Cortex of kidney (tissue), 1 donor: ENCODE data around the gene MRPL45.
"Not testable (repeated sequence)": the region's sequence is repeated elsewhere in the genome, so short reads cannot be mapped to it uniquely, and the experiment has no call there.

Experiments
- DNase-seq: peaks from one replicate; lab custom pipeline; 2025; lab: John Stamatoyannopoulos, UW

Gene MRPL45

DNA sequence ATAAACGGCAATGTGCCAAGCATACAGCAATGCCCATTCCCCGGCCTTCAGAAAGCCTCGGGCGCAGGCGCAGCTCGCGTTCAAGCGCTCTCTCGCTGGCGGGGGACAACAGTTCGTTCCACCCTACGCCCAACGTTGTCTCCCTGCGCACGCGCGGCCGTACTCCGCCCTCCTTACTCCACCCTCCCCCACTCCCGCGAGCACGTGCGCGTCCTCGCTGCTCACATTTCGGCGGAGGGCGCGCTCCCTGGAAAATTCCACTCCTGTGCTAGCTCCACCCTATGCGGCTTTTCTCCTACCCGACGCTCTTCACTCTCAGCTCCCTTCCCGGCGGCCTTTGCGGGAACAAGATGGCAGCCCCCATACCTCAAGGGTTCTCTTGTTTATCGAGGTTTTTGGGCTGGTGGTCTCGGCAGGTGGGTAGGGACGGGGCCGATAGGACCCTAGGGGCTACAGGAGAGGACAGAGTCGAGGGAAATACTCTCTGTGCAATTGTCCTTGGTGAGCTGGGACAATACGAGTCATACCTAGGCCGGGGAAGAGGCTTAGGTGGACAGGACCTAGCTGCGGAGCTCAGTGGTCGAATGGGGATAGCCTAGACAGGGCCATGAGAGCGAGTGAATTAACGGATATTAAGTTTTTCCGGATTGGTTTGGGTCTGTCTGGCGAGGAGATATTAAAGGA, at the start of gene MRPL45:
MRPL45 (plus strand) TSS at position 335 of the 684 bp plus-strand sequence; CDS start at position 351, 16 bp downstream.
- peak; percentile 53 for DNase-seq

DNA sequence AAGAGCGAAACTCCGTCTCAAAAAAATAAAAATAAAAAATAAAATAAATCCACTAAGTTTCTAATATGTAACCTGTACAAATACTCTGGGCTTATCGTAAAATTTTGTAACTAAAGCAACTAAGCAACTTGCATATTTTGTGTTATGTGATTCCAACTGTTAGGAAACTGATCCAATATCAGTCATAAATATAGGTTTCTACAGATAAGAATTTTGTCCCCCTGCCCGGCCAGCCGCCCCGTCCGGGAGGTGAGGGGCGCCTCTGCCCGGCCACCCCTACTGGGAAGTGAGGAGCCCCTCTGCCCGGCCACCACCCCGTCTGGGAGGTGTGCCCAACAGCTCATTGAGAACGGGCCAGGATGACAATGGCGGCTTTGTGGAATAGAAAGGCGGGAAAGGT, 43.8 kb upstream of the MRPL45 start:
- not testable (repeated sequence) for DNase-seq

DNA sequence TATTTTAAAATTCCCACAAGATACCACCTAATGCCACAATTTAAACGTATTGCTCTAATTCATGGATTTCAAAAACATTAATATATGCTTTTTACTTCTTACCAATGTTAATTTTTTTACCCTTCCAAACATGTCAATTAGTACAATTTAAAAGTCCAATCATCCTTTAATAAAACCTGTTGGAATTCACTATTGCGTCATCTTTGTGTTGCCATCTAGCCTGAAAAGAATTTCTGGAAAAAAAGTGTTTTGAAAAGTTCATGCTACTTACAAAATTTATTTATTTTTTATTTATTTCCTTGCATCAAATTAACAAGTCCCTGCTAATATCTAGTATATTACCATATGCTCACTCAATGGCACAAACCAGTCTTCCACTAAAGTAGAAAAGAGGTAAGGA, 42.6 kb upstream of the MRPL45 start:
- not testable (repeated sequence) for DNase-seq

DNA sequence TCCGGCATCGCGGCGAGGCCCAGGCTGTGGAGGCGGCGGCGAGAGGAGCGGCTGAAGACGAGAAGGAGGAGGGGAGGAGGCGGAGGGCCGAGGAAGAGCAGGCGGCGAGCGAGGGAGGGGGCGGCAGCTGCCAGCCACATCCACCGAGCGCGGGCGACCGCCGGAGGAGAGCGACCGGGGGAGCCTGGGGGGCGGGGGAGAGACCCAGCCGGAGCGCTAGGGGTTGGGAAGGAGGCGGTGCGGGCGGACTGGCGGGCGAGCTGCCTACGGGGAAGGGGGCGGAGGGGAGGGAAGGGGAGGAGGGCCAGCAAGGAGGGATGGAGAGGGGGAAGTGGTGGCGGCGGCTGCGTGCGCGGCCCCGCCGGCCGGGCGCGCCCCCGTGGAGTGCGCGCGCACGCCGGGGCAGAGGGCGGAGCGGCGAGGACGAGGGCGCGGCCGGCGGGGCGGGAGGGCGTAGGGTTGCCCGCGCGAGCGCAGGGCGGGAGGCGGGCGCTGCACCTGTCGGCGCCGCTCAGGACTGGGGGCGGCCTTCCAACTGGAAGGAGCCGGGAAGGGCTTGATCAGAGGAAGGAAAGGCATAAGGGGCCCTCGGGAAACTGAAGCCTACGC, 39.9 kb upstream of the MRPL45 start:
- not testable (repeated sequence) for DNase-seq

DNA sequence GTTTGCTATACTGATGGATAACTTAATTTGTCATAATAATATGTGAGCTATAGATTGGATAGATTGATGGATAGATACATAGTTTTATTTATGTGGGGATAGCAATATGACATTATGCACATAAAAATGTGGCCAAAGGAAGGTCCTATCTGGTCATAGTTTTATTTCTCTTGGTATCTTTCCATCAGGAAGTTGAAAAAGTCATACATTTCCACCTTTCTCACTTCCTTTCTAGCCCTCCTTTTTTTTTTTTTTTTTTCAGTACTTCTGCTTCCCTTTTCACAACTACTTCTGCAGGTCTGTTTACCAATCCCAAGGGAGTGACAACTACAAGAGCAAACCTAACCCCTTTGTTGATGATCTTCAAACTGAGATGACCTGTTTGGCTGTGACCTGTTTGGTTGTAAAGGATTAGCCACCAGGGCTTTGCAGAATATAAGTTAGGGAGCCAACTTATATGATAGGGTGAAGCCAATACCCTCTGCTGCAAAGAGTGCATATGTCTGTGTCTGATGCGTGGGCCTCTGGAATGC, 30.9 kb upstream of the MRPL45 start:
- not testable (repeated sequence) for DNase-seq

DNA sequence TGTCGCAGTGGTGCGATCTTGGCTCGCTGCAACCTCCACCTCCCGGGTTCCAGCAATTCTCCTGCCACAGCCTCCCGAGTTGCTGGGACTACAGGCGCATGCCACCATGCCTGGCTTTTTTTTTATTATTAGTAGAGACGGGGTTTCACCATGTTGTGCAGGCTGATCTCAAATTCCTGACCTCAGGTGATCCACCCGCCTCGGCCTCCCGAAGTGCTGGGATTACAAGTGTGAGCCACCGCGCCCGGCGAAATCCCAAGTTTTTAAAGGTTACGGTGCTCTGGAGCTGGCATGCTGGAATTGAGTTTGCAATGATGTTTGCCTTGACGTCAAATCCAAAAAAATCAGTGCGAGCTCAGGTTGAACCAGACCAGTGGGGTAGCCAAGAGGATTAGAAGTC, 30.4 kb upstream of the MRPL45 start:
- DNase-seq, result not testable (repeated sequence)

DNA sequence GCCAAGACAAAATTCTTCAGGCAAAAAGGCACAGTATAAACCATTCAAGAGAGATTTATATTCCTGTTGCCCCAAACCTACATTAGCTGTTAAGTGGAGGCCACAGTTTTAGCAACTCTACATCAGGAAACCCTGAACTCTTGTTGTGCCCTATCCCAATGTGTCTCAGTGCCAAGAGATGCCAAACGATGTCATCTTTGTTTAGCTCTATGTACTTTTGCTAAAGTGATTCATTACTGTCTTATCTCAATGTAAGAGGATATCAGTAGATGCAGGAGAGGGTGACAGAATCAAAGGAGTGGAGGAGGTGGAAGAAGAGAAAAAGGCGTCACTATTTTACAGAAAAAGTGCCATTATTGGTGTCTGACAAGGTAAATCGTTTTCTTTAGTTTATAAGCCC, 28.8 kb upstream of the MRPL45 start:
- not testable (repeated sequence) for DNase-seq

DNA sequence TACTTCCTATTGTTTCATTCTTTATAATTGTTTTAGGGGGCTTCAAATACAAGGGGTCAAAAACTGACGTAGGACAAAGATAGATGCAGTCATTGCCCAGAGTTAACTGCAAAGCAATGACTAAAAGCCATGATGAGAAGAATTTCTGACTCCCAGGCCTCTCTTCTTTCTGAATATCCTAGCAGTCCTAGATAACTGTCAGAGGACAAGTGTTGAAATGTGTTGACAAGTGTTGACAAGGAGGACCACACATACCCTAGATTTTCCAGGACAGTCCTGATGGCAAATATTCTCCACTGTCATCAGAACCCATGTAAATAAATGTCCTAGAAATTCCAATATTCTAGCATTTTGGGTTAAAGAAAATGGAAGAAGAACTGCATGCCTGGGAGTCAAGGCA, 27.9 kb upstream of the MRPL45 start:
- not testable (repeated sequence) for DNase-seq

DNA sequence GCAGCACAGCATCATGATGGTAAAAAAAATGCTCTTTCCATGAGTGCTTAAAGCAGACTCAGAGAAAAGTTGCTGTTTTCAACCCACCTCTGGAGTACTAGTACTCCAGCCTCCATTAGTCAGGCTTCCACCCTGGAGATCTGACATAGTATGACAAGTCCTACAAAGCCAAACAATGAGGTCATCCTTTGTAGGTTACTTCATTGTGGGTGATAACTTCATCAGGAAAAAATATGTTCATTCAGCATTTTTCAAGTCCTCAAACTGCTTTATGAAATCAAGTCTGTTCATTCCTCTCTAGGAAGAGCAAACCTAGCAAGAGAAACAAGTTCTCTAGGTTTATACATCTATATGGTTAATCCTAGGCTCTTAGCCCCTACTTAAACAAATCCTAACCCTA, 27.4 kb upstream of the MRPL45 start:
- DNase-seq, result not testable (repeated sequence)

DNA sequence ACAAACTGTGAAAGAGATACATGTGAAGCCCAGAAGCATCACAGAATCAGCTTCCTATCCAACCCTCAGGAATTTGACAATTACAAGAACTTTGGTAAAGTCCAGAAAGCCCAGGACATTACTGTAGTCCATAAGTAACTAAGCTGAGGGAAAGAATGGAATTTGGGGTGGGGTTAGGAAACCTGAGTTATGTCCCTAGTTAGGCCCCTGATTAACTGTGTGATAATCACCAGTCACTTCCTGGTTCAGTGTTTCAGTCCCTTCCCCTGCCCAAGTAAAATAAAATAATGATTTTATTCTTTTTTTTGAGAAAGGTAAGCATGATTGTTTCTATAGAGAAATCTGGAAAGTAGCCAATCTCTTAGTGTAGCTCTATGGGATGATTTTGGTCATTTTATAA, 11.0 kb upstream of the MRPL45 start:
- DNase-seq, result not testable (repeated sequence)

DNA sequence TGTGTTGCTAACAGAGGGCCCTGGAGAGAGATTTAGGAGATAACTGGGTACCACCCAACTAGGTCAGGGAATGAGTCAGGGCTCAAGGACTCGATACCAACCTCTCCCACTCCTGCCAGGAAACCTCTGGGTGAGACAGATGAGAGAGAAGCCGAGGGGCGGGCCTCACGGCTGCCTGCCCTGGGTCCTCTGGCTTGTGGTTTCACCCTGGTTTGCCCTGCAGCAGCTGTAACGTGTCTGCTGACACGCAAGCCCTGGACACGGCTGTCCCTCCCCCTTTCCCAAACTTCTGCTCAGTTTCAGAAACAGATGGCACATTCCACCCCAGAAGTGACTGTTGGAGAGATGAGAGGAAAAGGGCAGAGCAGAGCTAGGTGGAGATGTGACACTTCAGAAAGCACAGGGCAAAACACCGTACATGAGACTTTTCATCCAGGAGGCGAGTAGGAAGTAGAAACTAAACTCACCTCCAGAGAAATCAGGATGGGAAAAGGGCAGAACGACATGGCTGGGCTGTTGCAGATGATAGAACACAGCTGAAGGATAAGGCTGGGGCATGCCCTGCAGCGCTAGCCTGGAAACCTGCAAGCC, 10.4 kb upstream of the MRPL45 start:
- DNase-seq, result not testable (repeated sequence)

DNA sequence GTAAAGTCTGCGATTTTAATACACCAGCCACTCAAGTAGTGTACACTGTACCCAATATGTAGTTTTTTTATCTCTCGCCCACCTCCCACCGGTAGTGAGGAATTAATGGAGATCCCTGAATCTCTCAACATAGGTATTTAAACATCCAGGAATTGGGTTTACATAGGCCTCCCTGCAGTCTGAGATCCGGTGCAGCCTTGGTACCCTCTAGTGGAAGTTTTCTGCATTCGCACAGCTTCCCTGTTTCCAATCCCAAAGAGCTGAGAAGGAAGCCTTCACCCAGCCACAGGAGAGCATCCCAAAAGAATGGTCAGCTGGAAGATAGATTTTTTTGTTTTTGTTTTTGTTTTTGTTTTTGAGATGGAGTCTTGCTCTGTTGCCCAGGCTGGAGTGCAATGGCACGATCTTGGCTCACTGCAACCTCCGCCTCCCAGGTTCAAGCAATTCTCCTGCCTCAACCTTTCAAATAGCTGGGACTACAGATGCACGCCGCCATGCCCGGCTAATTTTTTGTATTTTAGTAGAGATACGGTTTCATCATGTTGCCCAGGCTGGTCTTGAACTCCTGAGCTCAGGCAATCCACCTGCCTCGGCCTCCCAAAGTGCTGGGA, 8.6 kb upstream of the MRPL45 start:
- DNase-seq, result not testable (repeated sequence)

DNA sequence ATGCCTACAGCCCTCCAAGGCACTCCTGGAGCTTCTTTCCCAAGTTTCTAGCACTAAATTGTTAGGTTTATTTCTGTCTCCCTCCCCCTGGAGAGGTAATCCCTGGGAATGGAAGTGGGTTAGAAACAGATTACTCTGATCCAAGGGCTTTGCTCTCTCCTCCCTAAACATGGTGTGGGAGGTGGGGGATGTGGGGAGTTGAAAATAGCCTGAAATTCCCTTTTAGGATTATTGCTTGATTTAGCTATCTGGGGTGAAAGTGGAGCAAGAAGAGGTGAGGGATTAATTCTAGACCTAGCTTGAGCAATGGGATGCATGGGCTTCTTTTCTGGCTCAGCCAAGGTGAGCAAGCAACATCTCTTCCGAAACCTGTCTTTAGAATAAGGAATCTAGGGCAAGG, 7.2 kb upstream of the MRPL45 start:
- DNase-seq, result not testable (repeated sequence)

DNA sequence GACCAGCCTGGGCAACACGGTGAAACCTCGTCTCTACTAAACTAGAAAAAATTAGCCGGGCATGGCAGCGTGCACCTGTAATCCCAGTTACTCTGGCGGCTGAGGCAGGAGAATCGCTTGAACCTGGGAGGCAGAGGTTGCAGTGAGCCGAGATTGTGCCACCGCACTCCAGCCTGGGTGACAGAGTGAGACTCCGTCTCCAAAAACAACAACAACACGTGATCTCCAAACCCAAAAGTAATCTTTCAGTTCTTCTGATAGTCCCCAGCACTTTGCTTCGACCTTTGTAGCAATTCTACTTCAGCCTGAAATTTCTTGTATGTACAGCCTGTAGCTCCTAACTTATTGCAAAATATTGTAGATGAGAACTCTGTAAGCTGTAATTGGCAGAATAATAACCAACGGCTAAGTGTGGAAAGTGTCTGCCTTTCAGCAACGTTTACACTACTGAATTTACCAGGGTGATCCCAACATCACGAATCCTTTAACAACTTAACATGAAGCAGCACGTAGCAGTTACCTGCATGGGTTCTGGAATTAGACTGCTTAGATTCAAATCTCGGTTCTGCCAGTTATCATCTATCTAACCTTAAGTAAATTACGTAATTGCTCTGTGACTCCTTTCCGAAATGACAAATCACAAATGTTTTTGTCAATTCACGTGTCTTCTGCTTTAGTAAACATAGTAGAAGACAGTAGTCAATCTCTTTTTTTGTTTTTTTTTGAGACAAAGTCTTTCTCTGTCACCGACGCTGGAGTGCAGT, 1.2 kb upstream of the MRPL45 start:
- DNase-seq, result not testable (repeated sequence)

DNA sequence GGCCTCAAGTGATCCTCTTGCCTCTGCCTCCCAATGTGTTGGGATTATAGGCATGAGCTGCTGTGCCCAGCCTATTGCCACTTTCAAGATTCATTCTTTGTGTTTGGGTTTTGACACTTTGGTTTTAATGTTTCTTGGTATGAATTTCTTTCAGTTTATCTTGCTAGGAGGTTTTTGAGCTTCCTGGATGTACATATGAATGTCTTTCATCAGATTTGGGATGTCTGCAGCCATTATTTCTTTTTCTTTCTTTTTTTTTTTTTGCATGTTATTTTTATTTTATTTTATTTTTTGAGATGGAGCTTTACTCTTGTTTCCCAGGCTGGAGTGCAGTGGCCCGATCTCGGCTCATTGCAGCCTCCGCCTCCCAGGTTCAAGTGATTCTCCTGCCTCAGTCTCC, 18.5 kb downstream of the MRPL45 start:
- DNase-seq, result no peak

DNA sequence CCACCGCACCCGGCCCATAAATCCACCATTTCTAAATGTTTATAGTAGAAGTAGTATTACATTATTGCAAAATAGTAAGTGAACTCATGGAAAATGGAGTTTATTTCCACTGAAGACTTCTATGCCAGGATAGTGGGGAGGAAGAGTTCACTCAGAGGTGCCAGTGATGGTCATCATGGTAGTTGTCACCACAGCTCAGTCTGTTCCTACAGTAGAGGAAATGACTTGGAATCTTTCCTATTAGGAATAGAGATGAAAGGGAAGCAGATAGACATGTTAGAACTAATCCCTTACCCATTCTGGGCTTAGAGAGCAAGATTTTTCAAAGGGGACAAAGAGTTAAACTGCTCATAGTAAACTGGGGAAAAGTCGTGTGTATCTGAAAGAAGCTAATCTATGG, 20.1 kb downstream of the MRPL45 start:
- DNase-seq, result no peak

DNA sequence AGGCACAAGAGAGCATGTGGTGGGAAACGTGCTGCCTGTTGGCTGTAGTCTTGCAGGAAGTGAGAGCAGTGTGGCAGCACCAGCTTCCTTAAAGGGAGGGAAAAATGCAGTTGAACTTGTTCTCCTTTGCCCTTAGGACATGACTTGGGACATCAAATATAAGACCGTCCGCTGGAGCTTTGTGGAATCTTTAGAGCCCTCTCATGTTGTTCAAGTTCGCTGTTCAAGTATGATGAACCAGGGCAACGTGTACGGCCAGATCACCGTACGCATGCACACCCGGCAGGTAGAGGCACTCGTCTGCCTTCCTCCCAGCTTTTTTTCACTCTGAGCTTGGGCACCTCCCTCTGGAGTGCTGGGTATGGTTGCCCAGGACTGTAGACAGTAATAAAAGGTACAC, 23.5 kb downstream of the MRPL45 start:
- DNase-seq, result no peak

DNA sequence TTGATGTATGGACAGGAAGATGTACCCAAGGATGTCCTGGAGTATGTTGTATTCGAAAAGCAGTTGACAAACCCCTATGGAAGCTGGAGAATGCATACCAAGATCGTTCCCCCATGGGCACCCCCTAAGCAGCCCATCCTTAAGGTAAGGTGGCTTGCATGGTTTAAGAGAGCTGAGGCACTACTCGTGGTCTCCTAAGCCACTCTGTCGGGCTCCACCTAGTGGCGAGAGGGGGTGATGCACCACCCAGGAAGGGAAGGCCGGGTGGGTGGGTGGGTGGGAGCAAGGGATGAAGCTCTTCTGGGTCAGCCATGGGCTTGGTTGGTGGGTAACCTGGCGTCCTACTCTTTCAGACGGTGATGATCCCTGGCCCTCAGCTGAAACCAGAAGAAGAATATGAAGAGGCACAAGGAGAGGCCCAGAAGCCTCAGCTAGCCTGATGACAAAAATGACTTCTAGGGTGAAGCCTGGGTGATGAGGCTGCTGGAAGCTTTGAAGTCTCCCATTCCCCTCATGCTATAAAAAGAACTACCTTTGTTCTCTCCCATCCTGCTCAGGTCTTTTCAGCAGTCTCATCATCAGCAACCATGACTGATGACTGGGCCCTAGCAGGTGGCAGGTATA, 25.3 kb downstream of the MRPL45 start:
- no peak for DNase-seq

DNA sequence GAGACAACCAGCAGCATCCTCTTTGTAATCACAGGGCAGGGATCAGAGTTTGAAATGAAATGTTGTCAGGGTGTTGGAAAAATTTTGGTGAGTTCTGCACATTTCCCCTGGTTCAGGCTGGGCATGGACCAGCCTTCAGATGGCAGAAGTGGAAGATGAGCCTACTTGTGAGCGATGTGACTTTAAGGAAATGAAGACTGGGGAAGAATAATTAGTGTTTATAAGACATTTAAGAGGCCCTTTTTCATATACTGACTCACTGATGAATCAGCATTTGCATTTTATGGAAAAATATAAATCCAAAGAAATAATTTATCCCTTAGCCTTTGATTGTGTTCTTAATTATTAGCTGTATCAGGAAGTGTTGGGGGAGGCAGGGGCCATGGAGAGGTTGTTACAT, 25.9 kb downstream of the MRPL45 start:
- no peak for DNase-seq

DNA sequence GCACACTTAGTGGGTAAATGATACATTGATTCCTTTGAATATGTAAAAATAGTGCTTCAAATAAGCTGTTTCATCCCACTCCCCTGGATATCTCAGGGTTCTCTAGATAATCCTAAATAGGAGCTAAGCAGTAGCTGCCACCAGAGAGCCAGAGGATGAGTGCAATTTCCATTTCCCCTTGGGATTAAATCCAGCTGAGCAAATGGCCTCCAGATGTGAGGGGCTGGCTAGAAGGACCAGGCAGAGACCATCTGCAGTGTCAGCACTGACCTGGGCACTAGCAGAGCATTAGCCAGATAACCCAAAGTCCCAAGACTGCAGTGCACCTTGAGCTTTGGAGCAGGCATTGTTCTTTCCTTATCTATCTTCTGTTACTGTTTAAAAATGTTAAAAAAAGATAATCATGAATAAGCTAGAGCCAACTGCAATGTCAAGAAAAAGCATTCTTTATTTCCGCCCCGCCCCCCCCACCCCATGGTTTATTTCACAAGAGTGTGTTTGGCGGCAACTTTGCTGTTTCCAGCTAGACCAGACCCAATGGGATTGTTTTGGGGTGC, 27.3 kb downstream of the MRPL45 start:
- DNase-seq, result no peak

DNA sequence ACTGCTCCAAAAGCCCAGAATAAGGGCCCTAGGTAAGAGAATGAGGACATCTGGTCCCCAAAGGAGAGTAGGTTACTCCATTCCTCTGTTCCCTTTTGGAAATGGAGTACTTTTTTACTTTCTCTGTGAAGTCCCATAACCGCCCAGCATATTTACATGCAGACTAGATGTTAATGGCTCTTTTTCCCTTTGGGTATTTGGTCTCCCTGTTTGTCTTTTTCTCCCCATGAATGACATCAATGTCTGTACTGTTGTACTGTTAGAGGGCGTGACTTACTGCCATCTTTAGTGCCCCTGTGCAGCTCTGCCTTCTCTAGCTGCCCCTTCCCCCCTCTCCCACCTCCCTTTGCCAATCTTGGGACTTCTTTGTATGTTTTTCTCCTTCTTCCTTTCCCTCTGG, 27.8 kb downstream of the MRPL45 start:
- no peak for DNase-seq
